Heart right ventricle (tissue), 16 donors: ENCODE results near the gene TXNL4B. TPM values are rescaled to one million over a fixed set of nuclear protein-coding genes. Genes with fewer than 3 reads are reported as not detected.

Experiments
- ATAC-seq, 8 donors: fragments of 200-7000 bp; cut with Tn5 transposase; one replicate each; pipeline ENCODE4 v1.9.1; 2020; ENCODE audit warnings: mild to moderate bottlenecking in 8 of 8, moderate library complexity in 8 of 8, moderate number of reproducible peaks in 1 of 8
- DNase-seq, 2 donors: peaks; one replicate each; pipeline ENCODE4 v3.0.0-alpha.2; 2020
- H3K27ac ChIP-seq, 10 donors: fragments of 200-600 bp; sonication (generic) in 2 of 10; one replicate each; pipeline versions ENCODE4 v1.5.0 to v1.8.0; 2020 to 2022; ENCODE audit warnings: mild to moderate bottlenecking in 3 of 10
- H3K27me3 ChIP-seq, 7 donors: fragments of 200-600 bp; one replicate each; pipeline ENCODE4 v1.8.0; 2021 to 2022; ENCODE audit warnings: mild to moderate bottlenecking in 2 of 7
- H3K36me3 ChIP-seq, 9 donors: fragments of 200-600 bp; sonication (generic) in 1 of 9; one replicate each; pipeline versions ENCODE4 v1.5.0 to v1.8.0; 2020 to 2022; ENCODE audit warnings: mild to moderate bottlenecking in 2 of 9
- H3K4me1 ChIP-seq, 9 donors: fragments of 200-600 bp; sonication (generic) in 1 of 9; one replicate each; pipeline versions ENCODE4 v1.5.0 to v1.8.0; 2020 to 2022; ENCODE audit warnings: mild to moderate bottlenecking in 4 of 9
- H3K4me3 ChIP-seq, 10 donors: fragments of 200-600 bp; sonication (generic) in 2 of 10; one replicate each; pipeline versions ENCODE4 v1.5.0 to v1.8.0; 2020 to 2022; ENCODE audit warnings: mild to moderate bottlenecking in 7 of 10, moderate library complexity in 2 of 10
- H3K9me3 ChIP-seq, 11 donors: fragments of 200-600 bp in 10 of 11; sonication (generic) in 2 of 11; one replicate each; pipeline versions ENCODE4 v1.5.0 to v1.8.0; 2013 to 2022; ENCODE audit warnings: mild to moderate bottlenecking in 2 of 11, control low read depth in 1 of 11, moderate library complexity in 1 of 11
- WGBS, 2 donors: extraction: QIAGEN DNeasy Blood & Tissue Kit; methylation state at CpG; one replicate each; pipeline ENCODE4 v1.1.7; 2013; ENCODE audit warnings: inconsistent platforms in 1 of 2; 5-methylcytosine and 5-hydroxymethylcytosine counted together
- intact Hi-C, 10 donors: fragments of 100-400 bp; cut with DNase I; formaldehyde crosslinking; loops; one replicate each; pipeline versions ENCODE4 v1.11.1 to v1.14.2; 2022
- polyA plus RNA-seq, 2 donors: library from polyadenylated mRNA; stranded (reverse); fragments of 200-250 nt; gene quantifications; one replicate each; pipeline ENCODE4 v1.2.3, GENCODE V29; 2013
- total RNA-seq, 10 donors: library from RNA; stranded (reverse); fragmentation: NEBNext Ultra II Directional in 3 of 10; extraction: Animal tissue kit (Norgen Biotek cat#: 25700) in 3 of 10; gene quantifications; one replicate each; pipeline versions ENCODE4 v1.2.1 to v1.2.4, GENCODE V29; 2021 to 2023
- TF ChIP-seq, protein P1 (sequence below), 9 donors: fragments of 200-600 bp; sonication (generic) in 2 of 9; IDR thresholded peaks; one replicate each; pipeline versions ENCODE4 v1.5.0 to v1.8.0; 2021 to 2022; ENCODE audit warnings: antibody characterized with exemption in 9 of 9, mild to moderate bottlenecking in 5 of 9, moderate library complexity in 1 of 9
- donor health status: Arrhythmogenic right ventricular cardiomyopathy.
- donor health status: ischemic (EF 13 %, LVEDD 7.1; RV severe dilation, severe dysfunction).
- donor health status: healthy with polysubstance abuse.
- donor health status: DM: no; HTN: yes; CAD: no.
- donor health status: DM: no; HTN: no; CAD: no.
- donor health status: ischemic (EF 25% LVEDD 6.9; RV normal size, moderate dysfunction).
- donor health status: ischemic (EF 25% LVEDD 5.7; RV mildly dilated, moderate dysfunction).
- donor health status: healthy.
- donor health status: DM: yes; HTN: yes; CAD: no.
- donor health status: Ischemic cardiomyopathy.
- donor health status: ischemic (EF 35%, LVEDD 5.7; RV mildly dilated, moderate dysfunction).
- donor health status: nonischemic (EF 11% LVEDD 7.7; RV severe dilation, severe dysfunction).
- donor health status: DM: yes; HTN: yes; CAD: no.
- donor health status: PGD.
- donor health status: ischemic (EF 29% LVEDD 5.4; RV normal size, mild dysfunction).
- donor health status: nonischemic (EF 23%, LVEDD 6.1; RV moderate dilation, normal function).

TXNL4B gene
- total and polyA plus RNA-seq, 12 donors, result 3.2 to 11.7 (median 5.9) TPM

- peaks cover 0 to 33% (median 6%) of the 10 kb centered on the region in 9 donors for H3K36me3 ChIP-seq
- H3K9me3 ChIP-seq, result peaks cover 0 to 13% (median 0%) of the 10 kb centered on the region in 11 donors
- ATAC-seq, result no peak
- H3K4me3 ChIP-seq, result no peak overlapping the region
- intact Hi-C loops, result no loop called here
- H3K4me1 ChIP-seq, result peaks cover 0 to 8% (median 5%) of the 10 kb centered on the region in 9 donors
- DNase-seq, result no peak
- H3K27me3 ChIP-seq, result no peaks in the 10 kb centered on the region
- 78% methylated on average over 6 of the region's 6 CpGs for WGBS, 2 donors
- no peak overlapping the region for H3K27ac ChIP-seq
- TF ChIP-seq, protein P1, sequence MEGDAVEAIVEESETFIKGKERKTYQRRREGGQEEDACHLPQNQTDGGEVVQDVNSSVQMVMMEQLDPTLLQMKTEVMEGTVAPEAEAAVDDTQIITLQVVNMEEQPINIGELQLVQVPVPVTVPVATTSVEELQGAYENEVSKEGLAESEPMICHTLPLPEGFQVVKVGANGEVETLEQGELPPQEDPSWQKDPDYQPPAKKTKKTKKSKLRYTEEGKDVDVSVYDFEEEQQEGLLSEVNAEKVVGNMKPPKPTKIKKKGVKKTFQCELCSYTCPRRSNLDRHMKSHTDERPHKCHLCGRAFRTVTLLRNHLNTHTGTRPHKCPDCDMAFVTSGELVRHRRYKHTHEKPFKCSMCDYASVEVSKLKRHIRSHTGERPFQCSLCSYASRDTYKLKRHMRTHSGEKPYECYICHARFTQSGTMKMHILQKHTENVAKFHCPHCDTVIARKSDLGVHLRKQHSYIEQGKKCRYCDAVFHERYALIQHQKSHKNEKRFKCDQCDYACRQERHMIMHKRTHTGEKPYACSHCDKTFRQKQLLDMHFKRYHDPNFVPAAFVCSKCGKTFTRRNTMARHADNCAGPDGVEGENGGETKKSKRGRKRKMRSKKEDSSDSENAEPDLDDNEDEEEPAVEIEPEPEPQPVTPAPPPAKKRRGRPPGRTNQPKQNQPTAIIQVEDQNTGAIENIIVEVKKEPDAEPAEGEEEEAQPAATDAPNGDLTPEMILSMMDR (IDR thresholded peaks at IDR 0.05), result no peak
Measured at GRCh38 chr16:72044296-72044695, 49.1 kb downstream of the TXNL4B start.

GRCh38 chr16:72043539-72043938, 49.9 kb downstream of the TXNL4B start:
- H3K36me3 ChIP-seq, result peaks cover 0 to 33% (median 6%) of the 10 kb centered on the region in 9 donors
- TF ChIP-seq, protein P1 (IDR thresholded peaks at IDR 0.05), result no peak
- H3K27me3 ChIP-seq, result no peaks in the 10 kb centered on the region
- WGBS, 2 donors, result 94 to 97% methylated on average over 1 of the region's 1 CpG
- peaks cover 0 to 5% (median 0%) of the 10 kb centered on the region in 11 donors for H3K9me3 ChIP-seq
- ATAC-seq (no peak), DNase-seq (no peak)
- intact Hi-C loops, result no loop called here
- peaks cover 0 to 8% (median 5%) of the 10 kb centered on the region in 9 donors for H3K4me1 ChIP-seq
- H3K4me3 ChIP-seq, result no peak overlapping the region
- no peak overlapping the region for H3K27ac ChIP-seq

GRCh38 chr16:72043058-72043457, 50.4 kb downstream of the TXNL4B start:
- 51 to 55% methylated on average over 3 of the region's 3 CpGs for WGBS, 2 donors
- ATAC-seq (no peak), DNase-seq (no peak)
- H3K36me3 ChIP-seq, result peaks cover 0 to 33% (median 6%) of the 10 kb centered on the region in 9 donors
- no peak overlapping the region for H3K4me3 ChIP-seq
- H3K4me1 ChIP-seq, result peaks cover 0 to 8% (median 5%) of the 10 kb centered on the region in 9 donors
- no peak overlapping the region for H3K27ac ChIP-seq
- intact Hi-C loops, result no loop called here
- H3K27me3 ChIP-seq, result no peaks in the 10 kb centered on the region
- TF ChIP-seq, protein P1 (IDR thresholded peaks at IDR 0.05), result no peak
- peaks cover 0 to under 1% (median 0%) of the 10 kb centered on the region in 11 donors for H3K9me3 ChIP-seq

GRCh38 chr16:72042157-72042660, 51.2 kb downstream of the TXNL4B start:
- H3K27ac ChIP-seq, result peak overlapping the region in 2 of 10 donors; percentile 8 to 10
- ATAC-seq (peak in 5 of 8 donors; percentile 45 to 85 (median 78)), DNase-seq (no peak)
- H3K36me3 ChIP-seq, result peaks cover 0 to 33% (median 6%) of the 10 kb centered on the region in 9 donors
- peaks cover 0 to 8% (median 5%) of the 10 kb centered on the region in 9 donors for H3K4me1 ChIP-seq
- no peak overlapping the region for H3K4me3 ChIP-seq
- TF ChIP-seq, protein P1 (IDR thresholded peaks at IDR 0.05), result no peak
- WGBS, 2 donors, result 37 to 43% methylated on average over 2 of the region's 2 CpGs
- no peaks in the 10 kb centered on the region for H3K9me3 ChIP-seq
- intact Hi-C loops, result no loop called here
- no peaks in the 10 kb centered on the region for H3K27me3 ChIP-seq
